Subcutaneous preadipocyte (primary cell): Measurements from ENCODE around the gene NFIC. TPM values are rescaled to one million over a fixed set of nuclear protein-coding genes. Genes with fewer than 3 reads are reported as not detected.

Experiments
- small RNA-seq: library from RNA; depleted of rRNA; stranded (forward); fragments of <200 nt; gene quantifications from one replicate; pipeline ENCODE3, GENCODE V24; 2012
- total RNA-seq: library from RNA; depleted of rRNA; stranded (reverse); fragments of >200 nt; gene quantifications from 2 replicates; pipeline ENCODE4 v1.2.3, GENCODE V29; 2012

NFIC gene
- 66.3 and 76.4 TPM in 2 replicates for total RNA-seq

DNA sequence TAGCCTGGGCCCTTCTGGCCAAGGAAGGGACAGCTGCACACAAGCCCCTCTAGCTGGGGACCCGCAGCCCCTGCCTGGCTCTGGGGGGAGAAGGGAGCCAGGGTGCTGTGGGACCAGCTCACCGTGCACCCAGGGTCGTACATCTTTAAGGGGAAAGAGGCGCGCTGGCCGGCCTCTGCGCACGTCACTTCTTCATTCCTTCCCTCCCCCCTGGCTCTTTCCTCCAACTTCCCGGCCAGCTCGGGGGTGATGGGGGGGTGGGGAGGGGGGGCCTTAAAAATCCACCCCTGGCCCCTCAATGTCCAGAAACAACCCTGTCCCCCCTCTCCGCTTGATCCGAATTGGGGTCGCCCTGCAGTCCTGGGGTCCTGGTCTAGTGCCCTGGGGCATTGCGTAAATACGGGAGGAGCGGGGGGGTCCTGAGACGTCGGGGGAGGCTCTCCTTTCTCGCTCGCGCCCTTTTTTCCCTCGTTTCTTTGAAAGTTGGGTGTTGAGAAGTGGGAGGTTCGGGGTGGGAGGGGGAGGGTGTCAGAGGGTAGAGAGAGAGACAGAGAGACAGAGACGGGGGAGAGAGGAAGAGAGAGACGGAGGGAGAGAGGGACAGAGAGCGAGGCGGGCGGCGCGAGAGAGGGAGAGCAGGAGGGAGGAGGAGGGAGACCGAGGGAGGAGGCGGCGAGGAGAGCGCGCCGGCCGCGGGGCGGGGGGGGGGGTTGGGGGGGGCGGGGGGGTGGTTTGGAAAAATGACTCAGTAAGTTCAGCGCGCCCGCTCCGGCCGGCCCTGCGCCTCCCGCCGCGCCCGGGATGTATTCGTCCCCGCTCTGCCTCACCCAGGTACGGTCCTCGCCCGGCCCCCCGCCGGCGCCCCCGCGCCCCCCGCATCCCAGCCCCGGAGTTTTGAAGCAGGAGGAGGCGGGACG lies at the start of gene NFIC:
Gene NFIC, plus strand, starts transcription at position 748 of the 917 bp plus-strand sequence. Its CDS starts 54 bp downstream, at position 802.

DNA sequence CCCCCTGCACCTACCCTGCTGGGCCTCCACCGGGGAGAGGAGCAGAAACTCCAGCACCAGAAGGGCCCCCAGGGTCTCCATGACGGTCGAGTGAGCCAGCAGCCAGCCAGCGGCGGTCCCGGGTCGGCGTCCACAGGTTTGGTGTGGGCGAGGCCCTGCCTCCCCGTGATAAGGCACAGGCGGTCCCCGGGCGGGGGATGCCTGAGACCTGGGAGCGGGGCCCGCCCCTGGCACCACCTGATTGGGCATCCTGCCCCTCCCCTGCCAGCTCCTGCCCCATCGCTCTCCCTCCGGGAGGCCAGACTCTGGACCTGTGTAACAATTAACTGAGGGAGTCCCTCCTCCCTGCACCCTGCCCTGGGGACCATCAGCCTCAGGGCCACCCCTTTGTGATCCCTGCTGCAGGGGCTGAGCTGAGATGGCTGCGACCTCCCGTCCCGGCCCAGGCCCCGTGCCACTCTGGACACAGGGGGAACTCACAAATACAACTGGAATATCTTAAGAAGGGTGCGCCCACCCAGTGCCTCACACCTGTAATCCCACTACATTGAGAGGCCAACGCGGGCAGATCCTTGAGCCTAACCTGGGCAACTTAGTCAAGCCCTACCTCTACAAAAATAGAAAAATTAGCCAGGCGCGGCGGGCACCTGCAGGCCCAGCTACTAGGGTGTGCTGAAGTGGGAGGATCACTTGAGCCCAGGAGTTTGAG lies 114.2 kb downstream of the NFIC start, which contains the start of gene SMIM24:
Gene SMIM24, minus strand, starts transcription at position 143 of the 709 bp plus-strand sequence. Its CDS starts 62 bp downstream, at position 81.

DNA sequence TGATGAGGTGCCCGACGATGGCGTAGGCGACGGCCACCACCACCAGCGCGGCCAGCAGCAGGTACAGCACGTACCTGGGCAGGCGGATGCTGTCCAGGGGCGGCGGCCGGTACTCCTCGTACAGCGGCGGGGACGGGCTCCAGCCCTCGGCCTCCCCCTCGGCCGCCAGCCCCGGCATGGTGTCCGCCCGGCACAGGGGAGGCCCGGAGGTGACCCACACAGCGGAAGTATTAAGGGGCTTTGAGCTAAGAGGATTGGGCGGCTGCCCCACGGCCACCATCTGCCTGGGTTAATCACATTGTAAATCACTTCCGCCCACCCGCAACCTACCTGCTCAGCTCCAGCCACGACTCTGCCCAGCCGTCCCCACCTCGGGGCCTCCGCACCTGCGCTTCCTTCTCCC lies 116.8 kb downstream of the NFIC start, which contains the start of gene SMIM44:
Gene SMIM44, minus strand, starts transcription at position 216 of the 403 bp plus-strand sequence. Its CDS starts 38 bp downstream, at position 178.

DNA sequence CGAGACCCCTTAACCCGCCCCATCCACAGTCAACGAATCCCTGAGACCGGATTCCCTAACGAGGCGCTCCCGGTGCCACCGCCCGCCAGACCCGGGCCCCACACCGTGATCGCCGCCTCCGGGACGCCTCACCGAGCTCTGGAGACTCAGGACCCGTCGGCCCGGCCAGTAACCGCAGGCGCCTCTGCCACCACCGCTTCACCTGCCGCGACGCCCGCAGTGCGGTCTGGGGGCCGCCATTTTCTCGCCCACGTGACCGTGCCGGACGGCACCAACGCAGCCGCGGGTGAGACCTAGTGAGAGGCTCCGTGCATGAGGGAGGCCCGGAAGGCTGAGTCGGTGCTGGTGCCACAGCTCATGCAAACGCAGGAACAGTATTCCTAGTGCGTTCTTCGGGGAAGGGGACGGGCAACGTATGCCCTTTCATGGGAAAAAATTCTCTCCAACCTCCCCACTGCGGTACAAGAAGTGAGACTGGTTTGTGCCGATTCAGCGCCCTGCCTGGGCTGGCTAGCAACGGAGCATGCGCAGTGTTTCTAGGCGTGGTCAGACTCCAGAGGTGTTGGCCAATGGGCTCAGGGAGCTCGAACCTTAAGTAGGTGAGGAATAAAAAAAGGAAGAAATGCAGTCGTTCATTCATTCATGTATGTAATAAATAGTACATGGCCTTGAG lies 134.2 kb downstream of the NFIC start, which contains the start of gene DOHH:
Gene DOHH, minus strand, starts transcription at position 246 of the 673 bp plus-strand sequence. CDS start 3,860 bp downstream, outside the sequence.

DNA sequence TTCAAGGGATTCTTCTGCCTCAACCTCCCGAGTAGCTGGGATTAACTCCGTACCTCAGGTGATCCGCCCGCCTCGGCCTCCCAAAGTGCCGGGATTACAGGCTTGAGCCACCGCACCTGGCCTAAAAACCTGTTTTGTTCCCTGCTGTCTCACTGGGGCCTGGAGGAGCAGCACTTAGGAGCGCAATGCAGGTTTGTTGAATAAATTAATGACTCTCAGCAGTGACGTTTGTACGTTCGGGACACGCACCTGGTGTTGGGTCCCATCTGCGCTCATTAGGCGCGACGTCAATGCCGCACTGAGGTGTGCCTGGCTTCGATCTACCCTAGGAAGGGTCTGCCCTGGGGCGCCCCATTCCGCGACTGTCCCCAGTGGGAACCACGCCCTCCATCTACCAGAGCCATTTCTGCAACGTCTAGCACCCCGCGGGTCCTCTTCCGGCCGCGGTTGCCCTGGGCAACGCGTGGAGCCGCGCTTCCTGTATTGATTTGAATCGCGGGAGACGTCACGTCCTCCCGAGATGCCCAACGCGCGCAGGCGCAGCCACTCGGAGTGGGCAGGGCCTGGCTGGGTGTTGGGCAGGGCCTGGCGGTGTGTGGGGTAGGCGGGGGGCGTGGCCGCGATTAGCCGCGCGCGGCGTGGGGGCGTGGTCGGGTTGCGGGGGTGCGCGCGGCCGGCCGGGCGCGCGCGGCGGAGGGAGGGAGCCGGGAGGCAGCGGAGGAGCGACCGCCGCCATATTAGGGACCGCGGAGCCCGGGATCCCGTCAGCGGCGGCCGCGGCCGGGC lies 139.4 kb downstream of the NFIC start, which contains the start of gene FZR1:
Gene FZR1, plus strand, starts transcription at position 714 of the 786 bp plus-strand sequence. CDS start 16,679 bp downstream, outside the sequence.

Small RNA genes lying within 50 kb of the gene (small RNA-seq; reads per million reads assigned to genes)
- gene AC005514.1 = not detected

Other genes with a start within 250 kb of the NFIC start
- not detected in 2 replicates for gene GNA15, start 230.6 kb upstream of the NFIC start, total RNA-seq
- not detected in 2 replicates for gene S1PR4, start 187.8 kb upstream of the NFIC start, total RNA-seq
- 54.7 and 73.5 TPM in 2 replicates for gene NCLN, start 180.7 kb upstream of the NFIC start, total RNA-seq
- gene CELF5, start 141.9 kb upstream of the NFIC start, total RNA-seq = under 0.01 and 0.39 TPM in 2 replicates
- gene SMIM24, start 113.9 kb downstream of the NFIC start, total RNA-seq = not detected in 2 replicates
- gene SMIM44, start 116.9 kb downstream of the NFIC start, total RNA-seq = not detected in 2 replicates
- 7.3 and 9.6 TPM in 2 replicates for gene DOHH, start 134.1 kb downstream of the NFIC start, total RNA-seq
- gene FZR1, start 139.7 kb downstream of the NFIC start, total RNA-seq = 44.6 and 45.6 TPM in 2 replicates
- gene TEKTIP1, start 172.6 kb downstream of the NFIC start, total RNA-seq = not detected in 2 replicates
- 82.7 and 86.6 TPM in 2 replicates for gene MFSD12, start 191.0 kb downstream of the NFIC start, total RNA-seq
- gene HMG20B, start 206.4 kb downstream of the NFIC start, total RNA-seq = 73.5 and 85.2 TPM in 2 replicates
- under 0.01 TPM in 2 replicates for gene GIPC3, start 218.9 kb downstream of the NFIC start, total RNA-seq
- 0.73 and 1.8 TPM in 2 replicates for gene TBXA2R, start 240.3 kb downstream of the NFIC start, total RNA-seq